ENCODE data around the gene DIPK1C. TPM values are rescaled to one million over a fixed set of nuclear protein-coding genes. Genes with fewer than 3 reads are reported as not detected.
"Not testable (repeated sequence)": the region's sequence is repeated elsewhere in the genome, so short reads cannot be mapped to it uniquely, and the experiment has no call there.

DIPK1C gene
- total RNA-seq, 1 donor from 2014 or later, result 13.7 TPM

DNA sequence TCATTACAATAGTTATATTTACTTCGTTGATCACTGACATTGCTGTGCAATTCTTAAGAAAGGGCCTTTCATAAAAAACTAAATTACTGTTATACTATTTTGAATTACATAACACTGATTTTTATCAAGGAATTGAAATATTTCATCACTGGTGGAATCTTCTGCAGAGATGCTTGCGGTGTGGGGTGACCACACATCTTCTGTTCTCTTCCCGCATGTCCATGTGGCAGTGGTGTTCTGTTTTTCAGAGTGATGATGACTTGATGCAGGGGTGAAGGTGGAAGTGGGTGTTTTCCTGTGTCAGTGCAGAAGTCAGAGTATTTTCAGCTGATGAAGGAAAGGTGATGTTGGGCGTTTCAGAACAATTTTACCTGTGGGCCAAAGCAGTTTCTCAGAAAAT is 46.0 kb upstream of the DIPK1C start:
- Histone ChIP-seq H3F3A (ENCODE audit: low read depth) (no peaks in the 10 kb centered on the region), H3K27ac (no peak overlapping the region), H3K4me3 (no peak overlapping the region), H3K9me3 (ENCODE audit: low read depth) (no peaks in the 10 kb centered on the region), H3K79me2 (ENCODE audit: low read depth) (peaks cover 25% of the 10 kb centered on the region), H2AFZ (replicated peaks) (no peak overlapping the region), H3K27me3 (no peaks in the 10 kb centered on the region), H3K4me1 (no peaks in the 10 kb centered on the region), H3K36me3 (peaks cover 9% of the 10 kb centered on the region), H3K9ac (no peak overlapping the region), H4K20me1 (ENCODE audit: low read depth) (peaks cover 7% of the 10 kb centered on the region), H3K4me2 (no peak overlapping the region)
- peaks cover 24% of the 10 kb centered on the region for H3K36me3 Mint-ChIP-seq
- no peak for DNase-seq (ENCODE audit: low spot score)
- TF ChIP-seq EZH2phosphoT487 (IDR thresholded peaks at IDR 0.05) (no peak), EZH2 (IDR thresholded peaks at IDR 0.05) (no peak)
- TF ChIP-seq, protein P1, sequence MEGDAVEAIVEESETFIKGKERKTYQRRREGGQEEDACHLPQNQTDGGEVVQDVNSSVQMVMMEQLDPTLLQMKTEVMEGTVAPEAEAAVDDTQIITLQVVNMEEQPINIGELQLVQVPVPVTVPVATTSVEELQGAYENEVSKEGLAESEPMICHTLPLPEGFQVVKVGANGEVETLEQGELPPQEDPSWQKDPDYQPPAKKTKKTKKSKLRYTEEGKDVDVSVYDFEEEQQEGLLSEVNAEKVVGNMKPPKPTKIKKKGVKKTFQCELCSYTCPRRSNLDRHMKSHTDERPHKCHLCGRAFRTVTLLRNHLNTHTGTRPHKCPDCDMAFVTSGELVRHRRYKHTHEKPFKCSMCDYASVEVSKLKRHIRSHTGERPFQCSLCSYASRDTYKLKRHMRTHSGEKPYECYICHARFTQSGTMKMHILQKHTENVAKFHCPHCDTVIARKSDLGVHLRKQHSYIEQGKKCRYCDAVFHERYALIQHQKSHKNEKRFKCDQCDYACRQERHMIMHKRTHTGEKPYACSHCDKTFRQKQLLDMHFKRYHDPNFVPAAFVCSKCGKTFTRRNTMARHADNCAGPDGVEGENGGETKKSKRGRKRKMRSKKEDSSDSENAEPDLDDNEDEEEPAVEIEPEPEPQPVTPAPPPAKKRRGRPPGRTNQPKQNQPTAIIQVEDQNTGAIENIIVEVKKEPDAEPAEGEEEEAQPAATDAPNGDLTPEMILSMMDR (IDR thresholded peaks at IDR 0.05), result no peak
- H3K27ac Mint-ChIP-seq, result no peak overlapping the region
- H3K4me1 Mint-ChIP-seq, result peaks cover 4% of the 10 kb centered on the region
- no peak overlapping the region for H3K4me3 Mint-ChIP-seq
- H3K27me3 Mint-ChIP-seq (ENCODE audit: insufficient read depth, low read depth), result no peaks in the 10 kb centered on the region
- H3K9me3 Mint-ChIP-seq, result no peaks in the 10 kb centered on the region

DNA sequence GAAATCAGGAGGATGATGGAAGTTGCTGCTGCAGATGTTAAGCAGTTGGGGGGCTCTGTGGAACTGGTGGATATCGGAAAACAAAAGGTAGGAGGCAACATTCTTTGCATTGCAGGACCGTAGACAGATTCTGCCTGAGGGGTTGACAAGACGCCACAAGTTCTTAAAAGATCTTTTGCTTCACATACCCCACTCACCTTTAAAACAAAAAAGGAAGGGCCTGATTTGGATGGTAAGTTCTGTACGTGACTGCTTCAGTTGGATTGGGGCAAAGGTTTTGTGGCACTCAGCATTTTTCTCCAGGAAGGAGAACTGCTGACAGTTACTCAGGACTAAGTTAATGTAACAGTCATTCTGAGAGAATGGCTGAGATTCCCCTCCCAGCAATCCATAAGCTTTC is 44.3 kb upstream of the DIPK1C start:
- Mint-ChIP-seq H3K4me1 (peaks cover 18% of the 10 kb centered on the region), H3K4me3 (no peak overlapping the region), H3K27ac (no peak overlapping the region), H3K36me3 (peaks cover 12% of the 10 kb centered on the region), H3K27me3 (ENCODE audit: insufficient read depth, low read depth) (no peaks in the 10 kb centered on the region), H3K9me3 (no peaks in the 10 kb centered on the region)
- Histone ChIP-seq H3K9me3 (ENCODE audit: low read depth) (no peaks in the 10 kb centered on the region), H3F3A (ENCODE audit: low read depth) (no peaks in the 10 kb centered on the region), H3K4me2 (no peak overlapping the region), H3K27ac (no peak overlapping the region), H3K27me3 (no peaks in the 10 kb centered on the region), H3K4me3 (no peak overlapping the region), H2AFZ (replicated peaks) (no peak overlapping the region), H3K4me1 (no peaks in the 10 kb centered on the region), H3K36me3 (peaks cover 9% of the 10 kb centered on the region), H4K20me1 (ENCODE audit: low read depth) (peaks cover 20% of the 10 kb centered on the region), H3K79me2 (ENCODE audit: low read depth) (peaks cover 43% of the 10 kb centered on the region), H3K9ac (no peak overlapping the region)
- no peak for DNase-seq (ENCODE audit: low spot score)
- TF ChIP-seq EZH2phosphoT487 (IDR thresholded peaks at IDR 0.05) (no peak), EZH2 (IDR thresholded peaks at IDR 0.05) (no peak)
- TF ChIP-seq, protein P1 (IDR thresholded peaks at IDR 0.05), result no peak

DNA sequence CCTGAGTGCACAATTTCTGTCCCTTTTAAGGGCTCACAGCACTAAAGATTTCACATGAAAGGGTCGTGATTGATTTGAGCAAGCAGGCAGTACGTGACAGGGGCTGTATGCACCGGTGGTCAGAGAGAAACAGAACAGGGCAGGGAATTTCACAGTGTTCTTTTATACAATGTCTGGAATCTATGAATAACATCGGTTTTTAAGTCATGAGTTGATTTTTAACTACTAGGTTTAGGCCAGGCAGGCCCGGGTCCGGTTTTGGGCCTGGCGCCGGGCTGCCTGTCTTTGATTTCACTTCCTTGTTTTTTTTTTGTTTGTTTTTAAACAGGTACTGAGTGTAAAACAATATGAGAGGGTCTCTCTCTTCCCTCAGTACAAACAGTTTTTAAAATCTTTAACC is 43.7 kb upstream of the DIPK1C start:
- not testable (repeated sequence) for H3K4me3 Mint-ChIP-seq; H3K27ac Mint-ChIP-seq; H3K36me3 ChIP-seq; H3F3A ChIP-seq (ENCODE audit: low read depth); H3K27ac ChIP-seq; H2AFZ ChIP-seq (replicated peaks); H3K4me2 ChIP-seq; H3K9me3 ChIP-seq (ENCODE audit: low read depth); H3K9me3 Mint-ChIP-seq; H3K27me3 ChIP-seq; H3K4me3 ChIP-seq; DNase-seq (ENCODE audit: low spot score); H3K4me1 ChIP-seq; H3K9ac ChIP-seq; H3K27me3 Mint-ChIP-seq (ENCODE audit: insufficient read depth, low read depth)
- Mint-ChIP-seq H3K36me3 (peaks cover 12% of the 10 kb centered on the region), H3K4me1 (peaks cover 18% of the 10 kb centered on the region)
- H3K79me2 ChIP-seq (ENCODE audit: low read depth), result peaks cover 43% of the 10 kb centered on the region
- peaks cover 20% of the 10 kb centered on the region for H4K20me1 ChIP-seq (ENCODE audit: low read depth)

DNA sequence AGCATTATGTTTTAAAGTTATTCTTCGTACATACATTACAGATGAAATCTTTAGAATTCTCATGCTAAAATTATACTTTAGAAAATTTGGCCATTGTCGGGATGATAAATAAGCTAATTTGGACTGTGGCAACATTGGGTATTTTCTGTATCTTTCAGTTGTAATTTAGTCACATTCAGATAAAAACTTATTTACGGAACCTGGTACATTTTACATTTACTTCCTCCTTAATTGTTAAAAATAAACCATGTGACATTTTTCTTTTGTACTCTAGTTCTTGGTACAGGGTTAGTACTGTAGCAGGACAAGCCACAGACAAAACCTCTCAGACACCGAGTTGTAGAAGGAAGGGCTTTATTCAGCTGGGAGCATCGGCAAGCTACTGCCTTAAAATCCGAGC is 43.3 kb upstream of the DIPK1C start:
- no peak overlapping the region for H3K4me3 Mint-ChIP-seq
- Histone ChIP-seq H3K4me3 (no peak overlapping the region), H3K9ac (no peak overlapping the region), H3K27me3 (no peaks in the 10 kb centered on the region), H3K4me2 (no peak overlapping the region), H3K27ac (no peak overlapping the region), H4K20me1 (ENCODE audit: low read depth) (peaks cover 20% of the 10 kb centered on the region), H3F3A (ENCODE audit: low read depth) (peaks cover 3% of the 10 kb centered on the region), H2AFZ (replicated peaks) (no peak overlapping the region), H3K4me1 (no peaks in the 10 kb centered on the region), H3K79me2 (ENCODE audit: low read depth) (peaks cover 43% of the 10 kb centered on the region), H3K9me3 (ENCODE audit: low read depth) (no peaks in the 10 kb centered on the region), H3K36me3 (peaks cover 9% of the 10 kb centered on the region)
- TF ChIP-seq EZH2 (IDR thresholded peaks at IDR 0.05), result no peak
- DNase-seq (ENCODE audit: low spot score), result no peak
- H3K27me3 Mint-ChIP-seq (ENCODE audit: insufficient read depth, low read depth), result peaks cover 3% of the 10 kb centered on the region
- no peaks in the 10 kb centered on the region for H3K9me3 Mint-ChIP-seq
- peaks cover 10% of the 10 kb centered on the region for H3K36me3 Mint-ChIP-seq
- H3K27ac Mint-ChIP-seq, result no peak overlapping the region
- peaks cover 18% of the 10 kb centered on the region for H3K4me1 Mint-ChIP-seq

Measured in neural progenitor cell (in vitro differentiated cells).